Left ventricle myocardium inferior (tissue), 1 donor: ENCODE measurements around the gene MAP7. TPM values are rescaled to one million over a fixed set of nuclear protein-coding genes. Genes with fewer than 3 reads are reported as not detected.
"Not testable (repeated sequence)": the region's sequence is repeated elsewhere in the genome, so short reads cannot be mapped to it uniquely, and the experiment has no call there.

Source experiments
- DNase-seq: peaks from one replicate; pipeline ENCODE4 v3.0.0-alpha.2; 2020
- H3K27ac ChIP-seq: fragments of 200-600 bp; replicated peaks from 2 replicates; pipeline ENCODE4 v1.8.0; 2021
- H3K27me3 ChIP-seq: fragments of 200-600 bp; 2 replicates; pipeline ENCODE4 v1.8.0; 2021; ENCODE audit warnings: low read depth
- H3K36me3 ChIP-seq: fragments of 200-600 bp; 2 replicates; pipeline ENCODE4 v1.8.0; 2021
- H3K4me1 ChIP-seq: fragments of 200-600 bp; 2 replicates; pipeline ENCODE4 v1.8.0; 2021
- H3K4me3 ChIP-seq: fragments of 200-600 bp; 2 replicates; pipeline ENCODE4 v1.8.0; 2021; ENCODE audit warnings: mild to moderate bottlenecking, moderate library complexity
- H3K9me3 ChIP-seq: fragments of 200-600 bp; replicated peaks from 2 replicates; pipeline ENCODE4 v1.8.0; 2021
- intact Hi-C: fragments of 100-400 bp; cut with micrococcal nuclease; formaldehyde crosslinking; loops from one replicate; pipeline ENCODE4 v1.11.0; 2022
- total RNA-seq: library from RNA; stranded (reverse); fragmentation: NEBNext Ultra II Directional; extraction: Animal tissue kit (Norgen Biotek cat#: 25700); gene quantifications from one replicate; pipeline ENCODE4 v1.2.1, GENCODE V29; 2021
- TF ChIP-seq, protein P1 (sequence below): fragments of 200-600 bp; IDR thresholded peaks from 2 replicates; pipeline ENCODE4 v1.8.0; 2021; ENCODE audit warnings: antibody characterized with exemption, mild to moderate bottlenecking, borderline replicate concordance
- donor health status: DM: no; HTN: yes; CAD: no; lungs with severe emphysema.

The MAP7 gene
- total RNA-seq, 1 donor from 2014 or later, result 3.1 TPM

DNA sequence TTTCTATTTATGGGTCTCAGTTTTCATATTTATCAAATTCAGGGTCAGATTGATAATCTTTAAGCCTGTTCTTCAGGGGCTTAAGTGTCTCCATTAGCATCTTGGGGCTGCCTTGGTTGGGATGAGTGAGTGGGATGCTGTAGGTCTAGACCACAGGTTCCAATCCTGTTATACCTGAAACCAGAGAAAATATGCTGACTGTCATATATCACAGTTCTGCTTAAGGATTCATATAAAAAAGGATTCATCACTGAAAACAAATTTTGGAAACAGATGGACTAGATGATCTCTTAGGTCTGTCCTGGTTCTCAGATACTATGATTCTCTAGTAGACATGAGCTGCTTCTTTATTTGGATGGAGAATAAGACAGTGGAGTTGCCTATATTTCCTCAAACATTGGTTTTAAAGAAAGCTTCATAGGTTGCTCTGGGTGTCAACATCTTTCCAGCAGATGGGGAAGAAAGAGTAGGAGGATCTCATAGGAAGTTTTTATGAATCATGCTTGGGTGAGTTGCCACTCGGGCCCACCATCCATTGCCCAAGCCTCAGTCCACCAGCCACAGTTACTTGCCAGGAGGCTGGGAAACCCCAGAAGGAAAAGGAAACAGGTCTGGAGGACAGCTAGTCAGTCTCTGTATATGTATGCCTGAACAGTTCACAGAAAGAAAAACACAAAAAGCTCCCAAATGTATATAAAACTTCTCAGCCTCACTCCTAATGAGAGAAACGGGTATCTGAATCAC is 42.9 kb upstream of the MAP7 start:
- Histone ChIP-seq H3K4me1 (peaks cover 8% of the 10 kb centered on the region), H3K9me3 (no peaks in the 10 kb centered on the region), H3K27me3 (no peaks in the 10 kb centered on the region), H3K27ac (no peak overlapping the region), H3K4me3 (no peak overlapping the region), H3K36me3 (peaks cover 46% of the 10 kb centered on the region)
- intact Hi-C loops, result no loop called here
- DNase-seq, result no peak
- TF ChIP-seq, protein P1, sequence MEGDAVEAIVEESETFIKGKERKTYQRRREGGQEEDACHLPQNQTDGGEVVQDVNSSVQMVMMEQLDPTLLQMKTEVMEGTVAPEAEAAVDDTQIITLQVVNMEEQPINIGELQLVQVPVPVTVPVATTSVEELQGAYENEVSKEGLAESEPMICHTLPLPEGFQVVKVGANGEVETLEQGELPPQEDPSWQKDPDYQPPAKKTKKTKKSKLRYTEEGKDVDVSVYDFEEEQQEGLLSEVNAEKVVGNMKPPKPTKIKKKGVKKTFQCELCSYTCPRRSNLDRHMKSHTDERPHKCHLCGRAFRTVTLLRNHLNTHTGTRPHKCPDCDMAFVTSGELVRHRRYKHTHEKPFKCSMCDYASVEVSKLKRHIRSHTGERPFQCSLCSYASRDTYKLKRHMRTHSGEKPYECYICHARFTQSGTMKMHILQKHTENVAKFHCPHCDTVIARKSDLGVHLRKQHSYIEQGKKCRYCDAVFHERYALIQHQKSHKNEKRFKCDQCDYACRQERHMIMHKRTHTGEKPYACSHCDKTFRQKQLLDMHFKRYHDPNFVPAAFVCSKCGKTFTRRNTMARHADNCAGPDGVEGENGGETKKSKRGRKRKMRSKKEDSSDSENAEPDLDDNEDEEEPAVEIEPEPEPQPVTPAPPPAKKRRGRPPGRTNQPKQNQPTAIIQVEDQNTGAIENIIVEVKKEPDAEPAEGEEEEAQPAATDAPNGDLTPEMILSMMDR, result no peak

DNA sequence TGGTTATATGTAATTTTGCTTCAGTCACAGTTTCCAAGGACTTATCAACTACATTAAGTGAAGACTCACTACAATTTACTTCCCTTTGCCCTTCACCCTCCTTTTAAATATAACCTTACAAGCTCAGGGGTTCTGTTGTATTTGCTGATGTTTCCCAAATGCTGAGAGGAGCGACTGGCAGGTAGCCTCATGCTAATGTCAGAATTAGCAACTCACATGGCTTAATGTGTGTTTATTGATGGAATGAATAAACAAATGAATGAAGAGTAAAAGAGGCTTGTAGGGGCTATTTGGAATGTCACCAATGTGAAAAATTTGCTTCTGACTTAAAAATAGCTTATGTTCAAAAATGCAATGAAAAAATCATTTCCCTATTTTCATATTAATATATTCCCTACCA is 41.4 kb upstream of the MAP7 start:
- H3K27me3 ChIP-seq, result no peaks in the 10 kb centered on the region
- H3K9me3 ChIP-seq, result no peaks in the 10 kb centered on the region
- no peak overlapping the region for H3K27ac ChIP-seq
- H3K4me1 ChIP-seq, result peaks cover 9% of the 10 kb centered on the region
- H3K36me3 ChIP-seq, result peaks cover 46% of the 10 kb centered on the region
- TF ChIP-seq, protein P1, result no peak
- no peak overlapping the region for H3K4me3 ChIP-seq
- no peak for DNase-seq
- intact Hi-C loops, result no loop called here

DNA sequence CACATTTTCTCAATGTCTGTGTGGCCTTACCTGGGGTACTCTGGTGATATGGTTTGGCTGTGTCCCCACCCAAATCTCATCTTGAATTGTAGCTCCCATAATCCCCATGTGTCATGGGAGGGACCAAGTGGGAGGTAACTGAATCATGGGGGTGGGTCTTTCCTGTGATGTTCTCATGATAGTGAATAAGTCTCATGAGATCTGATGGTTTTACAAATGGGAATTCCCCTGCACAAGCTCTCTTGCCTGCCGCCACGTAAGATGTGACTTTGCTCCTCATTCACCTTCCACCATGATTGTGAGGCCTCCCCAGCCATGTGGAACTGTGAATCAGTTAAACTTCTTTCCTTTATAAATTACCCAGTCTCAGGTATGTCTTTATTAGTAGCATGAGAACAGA is 40.6 kb upstream of the MAP7 start:
- not testable (repeated sequence) for H3K27ac ChIP-seq, H3K9me3 ChIP-seq
- H3K36me3 ChIP-seq, result peaks cover 46% of the 10 kb centered on the region

GRCh38 chr6:136587527-136587926 is 37.3 kb upstream of the MAP7 start:
- H3K36me3 ChIP-seq, result peaks cover 47% of the 10 kb centered on the region
- peaks cover 34% of the 10 kb centered on the region for H3K4me1 ChIP-seq
- TF ChIP-seq, protein P1, result no peak
- no peak overlapping the region for H3K4me3 ChIP-seq
- no peaks in the 10 kb centered on the region for H3K27me3 ChIP-seq
- no peak for DNase-seq
- H3K9me3 ChIP-seq, result no peaks in the 10 kb centered on the region
- intact Hi-C loops, result loop anchor here (10.0 kb wide), 1 partner anchor 207 kb away; the partner anchor contains the start of gene MAP3K5
- peak overlapping the region; percentile 20 for H3K27ac ChIP-seq

More for the DNA sequence above, 40.6 kb upstream of the MAP7 start:
- H3K27me3 ChIP-seq, DNase-seq, H3K4me3 ChIP-seq, intact Hi-C loops: not testable (repeated sequence)
- H3K4me1 ChIP-seq, result peaks cover 16% of the 10 kb centered on the region

GRCh38 chr6:136586295-136586694 is 36.1 kb upstream of the MAP7 start:
- Histone ChIP-seq H3K27me3 (no peaks in the 10 kb centered on the region), H3K4me3 (no peak overlapping the region), H3K27ac (peak overlapping the region; percentile 49), H3K9me3 (no peaks in the 10 kb centered on the region), H3K36me3 (peaks cover 38% of the 10 kb centered on the region), H3K4me1 (peaks cover 37% of the 10 kb centered on the region)
- no peak for DNase-seq
- intact Hi-C loops, result loop anchor here (10.0 kb wide), 1 partner anchor 209 kb away; the partner anchor contains the start of gene MAP3K5
- TF ChIP-seq, protein P1, result no peak

DNA sequence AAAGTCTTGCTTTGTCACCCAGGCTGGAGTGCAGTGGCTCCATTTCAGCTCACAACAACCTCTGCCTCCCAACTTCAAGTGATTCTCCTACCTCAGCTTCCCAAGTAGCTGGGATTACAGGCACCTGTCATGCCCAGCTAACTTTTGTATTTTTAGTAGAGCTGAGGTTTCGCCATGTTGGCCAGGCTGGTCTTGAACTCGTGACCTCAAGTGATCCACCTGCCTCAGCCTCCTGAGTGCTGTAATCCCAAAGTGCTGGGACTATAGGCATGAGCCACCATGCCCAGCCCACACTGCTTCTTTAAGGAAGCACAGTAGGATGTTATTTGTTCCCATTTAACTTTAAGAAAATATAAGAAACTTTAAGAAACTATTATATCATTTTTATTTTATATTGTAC is 35.3 kb upstream of the MAP7 start:
- intact Hi-C loops, result loop anchor here (10.0 kb wide), 1 partner anchor 209 kb away; the partner anchor contains the start of gene MAP3K5
- H3K27me3 ChIP-seq, DNase-seq, H3K9me3 ChIP-seq, H3K4me3 ChIP-seq: not testable (repeated sequence)
- Histone ChIP-seq H3K4me1 (peaks cover 37% of the 10 kb centered on the region), H3K36me3 (peaks cover 37% of the 10 kb centered on the region), H3K27ac (peak overlapping the region; percentile 49)

DNA sequence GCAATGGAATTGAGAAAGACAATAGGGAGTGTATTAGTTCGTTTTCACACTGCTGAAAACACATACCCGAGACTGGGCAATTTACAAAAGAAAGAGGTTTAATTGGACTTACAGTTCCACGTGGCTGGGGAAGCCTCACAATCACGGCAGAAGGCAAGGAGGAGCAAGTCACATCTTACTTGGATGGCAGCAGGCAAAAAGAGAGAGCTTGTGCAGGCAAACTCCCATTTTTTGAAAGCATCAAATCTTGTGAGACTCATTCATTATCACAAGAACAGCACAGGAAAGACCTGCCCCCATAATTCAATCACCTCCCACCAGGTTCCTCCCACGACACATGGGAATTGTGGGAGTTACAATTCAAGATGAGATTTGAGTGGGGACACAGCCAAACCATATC is 34.1 kb upstream of the MAP7 start:
- Histone ChIP-seq H3K4me1 (peaks cover 37% of the 10 kb centered on the region), H3K36me3 (peaks cover 35% of the 10 kb centered on the region)
- H3K27ac ChIP-seq, H3K9me3 ChIP-seq, DNase-seq, H3K4me3 ChIP-seq, H3K27me3 ChIP-seq: not testable (repeated sequence)
- intact Hi-C loops, result loop anchor here (10.0 kb wide), 1 partner anchor 211 kb away; the partner anchor contains the start of gene MAP3K5
